ENCODE data around the gene ATP10B. TPM values are rescaled to one million over a fixed set of nuclear protein-coding genes. Genes with fewer than 3 reads are reported as not detected.

ATP10B gene
- total RNA-seq, 1 experiment from 2014 or later, result 0.24 TPM

- DNase-seq (ENCODE audit: low read depth), result no peak
Observed at GRCh38 chr5:160555581-160555970, 296.4 kb downstream of the ATP10B start.

- DNase-seq (ENCODE audit: low read depth), result no peak
Observed at GRCh38 chr5:160550075-160550474, 301.9 kb downstream of the ATP10B start.

DNA sequence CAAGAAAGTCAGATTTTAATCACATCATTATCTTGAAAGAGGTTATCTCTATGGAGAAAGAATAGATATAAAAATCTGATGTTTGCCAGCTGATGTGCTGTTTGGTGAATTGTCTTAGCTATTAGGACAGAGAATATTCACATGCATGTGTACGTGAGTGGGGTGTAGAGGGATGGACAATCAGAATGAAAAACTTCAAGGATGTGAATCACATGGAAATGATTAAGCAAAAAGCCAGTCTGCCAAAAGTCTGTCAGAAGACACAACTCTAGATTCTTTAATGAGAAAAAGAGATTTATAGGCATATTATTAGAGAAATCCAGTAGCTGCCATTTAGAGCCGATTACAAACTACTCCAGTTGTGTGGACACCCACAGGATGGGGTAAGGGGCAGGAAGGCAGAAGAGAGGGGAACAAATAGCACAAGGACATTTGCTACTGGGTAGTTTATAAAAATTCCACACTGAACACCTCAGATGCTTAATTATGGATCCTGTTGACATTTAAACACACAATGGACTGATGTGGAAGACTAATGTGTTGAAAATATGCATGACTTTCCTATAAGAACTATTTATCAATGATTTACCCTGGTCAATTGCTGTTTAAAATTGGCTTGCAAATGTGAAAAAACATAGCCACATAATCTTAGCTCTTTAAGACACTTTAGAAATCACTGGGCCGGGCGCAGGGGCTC is 302.9 kb downstream of the ATP10B start:
- DNase-seq (ENCODE audit: low read depth), result peak; percentile 67

GRCh38 chr5:160547872-160548271 is 304.1 kb downstream of the ATP10B start:
- DNase-seq (ENCODE audit: low read depth), result no peak

- DNase-seq (ENCODE audit: low read depth), result no peak
Observed at GRCh38 chr5:160547061-160547460, 304.9 kb downstream of the ATP10B start.

DNA sequence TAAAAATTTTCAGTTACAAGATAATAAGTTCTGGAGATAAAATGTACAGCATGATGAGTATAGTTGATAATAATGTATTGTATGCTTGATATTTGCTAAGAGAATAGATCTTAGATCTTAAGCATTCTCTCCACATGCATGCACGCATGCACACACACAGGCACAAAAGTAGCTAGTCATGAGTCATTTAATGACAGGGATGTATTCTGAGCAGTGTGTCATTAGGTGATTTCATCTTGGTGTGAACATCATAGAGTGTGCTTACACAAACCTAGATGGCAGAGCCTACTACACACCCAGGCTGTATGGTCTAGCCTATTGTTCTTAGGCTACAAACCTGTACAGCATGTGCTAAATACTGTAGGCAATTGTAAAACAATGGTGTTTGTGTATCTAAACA is 306.2 kb downstream of the ATP10B start:
- DNase-seq (ENCODE audit: low read depth), result no peak

GRCh38 chr5:160543395-160543794 is 308.6 kb downstream of the ATP10B start:
- peak; percentile 29 for DNase-seq (ENCODE audit: low read depth)

- no peak for DNase-seq (ENCODE audit: low read depth)
Observed at GRCh38 chr5:160542840-160543239, 309.2 kb downstream of the ATP10B start.

DNA sequence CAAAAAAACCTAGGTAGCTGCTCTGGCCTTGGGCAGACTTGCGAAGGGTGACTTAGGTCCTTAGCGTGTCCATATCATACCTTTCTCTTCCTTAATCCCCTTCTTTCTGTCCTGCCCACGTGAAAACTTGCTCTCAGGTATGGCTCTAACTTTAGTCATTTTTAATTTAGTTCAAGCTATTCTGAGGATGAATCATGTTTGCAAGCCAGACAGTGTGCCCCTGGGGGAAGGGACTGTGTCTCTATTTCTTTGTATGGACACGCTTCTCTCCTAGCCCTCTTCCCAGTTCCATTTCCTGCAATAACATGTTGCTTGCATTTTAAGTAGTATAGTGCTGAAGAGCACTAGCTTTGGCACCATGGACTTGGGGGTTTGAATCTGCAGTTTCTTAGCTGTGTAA is 309.7 kb downstream of the ATP10B start:
- peak; percentile 36 for DNase-seq (ENCODE audit: low read depth)

DNA sequence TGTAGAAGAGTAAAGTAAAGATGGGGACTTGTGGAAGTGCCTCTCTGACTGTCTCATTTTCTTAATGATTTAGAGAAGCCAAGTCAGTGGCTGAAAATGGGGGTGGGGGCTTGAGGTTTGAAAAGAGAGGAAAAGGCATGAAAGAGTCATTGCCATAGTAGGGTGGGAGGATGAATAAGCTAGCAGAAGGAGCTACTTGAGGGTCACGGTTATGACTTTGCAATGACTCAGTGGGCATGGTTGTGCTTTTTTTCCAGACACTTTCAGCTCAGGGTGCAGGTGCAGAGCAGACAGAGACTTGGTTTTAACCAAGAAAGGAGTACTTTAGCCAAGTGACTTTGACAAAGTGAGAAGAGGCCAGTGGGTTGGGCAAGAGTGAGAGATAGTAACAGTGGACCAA is 312.6 kb downstream of the ATP10B start:
- DNase-seq (ENCODE audit: low read depth), result peak; percentile 67

- DNase-seq (ENCODE audit: low read depth), result no peak
Observed at GRCh38 chr5:160537940-160538339, 314.1 kb downstream of the ATP10B start.

DNA sequence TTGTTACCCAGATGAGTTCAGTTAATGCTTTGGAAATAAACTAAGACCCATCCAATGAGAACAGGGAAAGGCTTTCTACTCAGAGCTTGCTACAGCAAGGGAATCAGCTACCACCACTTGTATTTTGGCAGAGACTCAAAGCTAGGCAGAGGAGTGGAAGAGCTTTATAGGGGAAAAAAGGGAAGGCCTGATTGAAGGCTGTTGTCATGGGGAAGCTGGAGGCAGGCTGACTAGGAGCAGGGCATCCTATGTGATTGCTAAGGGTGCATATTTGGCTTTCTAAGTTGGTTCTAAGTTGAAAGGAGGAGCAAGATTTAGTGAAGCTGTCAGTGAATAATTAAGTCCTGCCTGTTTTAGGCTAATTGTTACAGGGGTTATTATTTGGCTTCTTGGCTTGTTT is 314.9 kb downstream of the ATP10B start:
- no peak for DNase-seq (ENCODE audit: low read depth)

GRCh38 chr5:160534914-160535313 is 317.1 kb downstream of the ATP10B start:
- DNase-seq (ENCODE audit: low read depth), result no peak

DNA sequence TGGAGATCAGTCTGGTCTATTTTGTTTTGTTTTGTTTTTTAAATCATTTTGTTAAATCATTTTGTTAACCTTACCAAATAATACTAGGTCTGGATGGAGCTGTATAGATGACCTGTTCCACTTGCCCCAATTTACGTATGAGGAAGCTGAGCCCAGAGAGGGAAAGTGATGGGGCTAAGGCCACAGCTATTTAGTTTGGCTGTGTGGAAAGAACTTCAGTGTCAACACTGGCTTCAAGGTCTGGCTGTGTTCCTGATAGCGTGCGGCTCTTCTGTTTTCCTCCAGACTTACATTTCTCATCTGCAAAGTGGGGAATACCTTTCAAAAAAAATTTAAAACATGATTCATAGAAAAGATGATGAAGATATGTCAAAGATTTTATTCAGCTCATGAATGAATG is 317.9 kb downstream of the ATP10B start:
- no peak for DNase-seq (ENCODE audit: low read depth)

GRCh38 chr5:160525471-160526261 is 326.3 kb downstream of the ATP10B start:
- no peak for DNase-seq (ENCODE audit: low read depth)

- no peak for DNase-seq (ENCODE audit: low read depth)
Observed at GRCh38 chr5:160524827-160525226, 327.2 kb downstream of the ATP10B start.

- no peak for DNase-seq (ENCODE audit: low read depth)
Observed at GRCh38 chr5:160523502-160524163, 328.4 kb downstream of the ATP10B start.

- no peak for DNase-seq (ENCODE audit: low read depth)
Observed at GRCh38 chr5:160521392-160521663, 330.7 kb downstream of the ATP10B start.

DNA sequence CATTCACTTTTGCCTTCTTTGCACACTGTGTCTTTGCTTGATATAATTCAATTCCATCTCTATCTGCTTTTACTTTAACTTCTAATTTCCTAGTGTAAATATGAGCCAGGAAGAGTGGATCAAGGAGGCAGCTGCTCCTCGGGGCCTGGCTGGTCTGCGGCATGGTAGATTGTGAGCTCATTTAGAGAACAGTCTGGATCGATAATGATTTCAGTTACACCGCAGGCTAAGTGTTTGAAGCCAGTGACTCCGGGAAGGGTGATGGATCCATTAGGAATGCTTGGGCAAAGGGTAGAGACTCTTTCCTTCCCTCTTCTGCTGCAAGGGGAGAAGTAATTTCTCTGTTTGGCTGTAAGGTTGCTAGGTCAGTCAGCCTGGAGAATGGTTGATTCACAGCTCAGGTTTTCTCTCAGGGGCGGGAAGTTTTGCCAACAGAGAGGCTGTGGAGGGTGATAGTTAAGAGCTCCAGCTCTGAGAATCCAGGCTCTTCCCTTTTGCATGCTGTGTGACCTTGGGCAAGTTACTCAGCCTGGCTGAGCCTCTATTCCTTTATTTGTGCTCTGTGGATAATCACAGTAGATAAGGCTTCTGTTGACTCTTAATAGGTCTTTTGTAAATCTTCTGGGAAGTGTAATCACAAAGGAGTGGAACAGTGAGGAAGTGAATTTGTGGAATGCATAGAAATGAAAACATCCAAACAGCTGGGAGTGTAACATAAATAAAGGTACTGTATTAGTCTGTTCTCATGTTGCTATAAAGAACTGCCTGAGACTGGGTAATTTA is 331.2 kb downstream of the ATP10B start:
- DNase-seq (ENCODE audit: low read depth), result no peak

GRCh38 chr5:160516696-160517530 is 335.1 kb downstream of the ATP10B start:
- peak; percentile 37 for DNase-seq (ENCODE audit: low read depth)

DNA sequence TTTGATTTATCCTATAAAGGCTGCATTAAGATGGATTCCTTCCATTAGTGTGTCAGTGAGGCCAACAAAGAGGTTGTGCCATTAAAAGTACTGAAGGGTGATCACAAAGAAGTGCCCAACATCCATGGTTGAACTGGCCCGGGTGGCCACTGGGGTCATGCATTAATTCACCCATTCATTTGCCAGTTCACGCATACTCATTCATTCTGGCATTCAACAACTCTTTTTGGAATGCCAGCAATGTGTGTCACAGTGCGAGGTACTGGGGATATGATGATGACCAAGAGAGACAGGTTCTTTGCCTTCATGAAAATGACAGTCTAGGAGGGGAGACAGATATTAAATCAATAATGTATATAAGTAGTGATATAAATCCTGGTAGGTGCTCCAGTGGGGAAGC is 337.1 kb downstream of the ATP10B start:
- DNase-seq (ENCODE audit: low read depth), result no peak

Measured in RPMI7951 (cell line).